Activated CD8-positive, alpha-beta T cell treated with anti-CD3 and anti-CD28 coated beads for 36 hours (primary cell): ENCODE data around the gene EIF4EBP2. TPM values are rescaled to one million over a fixed set of nuclear protein-coding genes. Genes with fewer than 3 reads are reported as not detected.

Experiments used
- ATAC-seq: fragments of 200-7000 bp; cut with Tn5 transposase; one replicate; pipeline ENCODE4 v1.10.0; 2021; ENCODE audit warnings: mild to moderate bottlenecking, moderate library complexity
- CTCF ChIA-PET: fragments of 350-600 bp; sonication (Branson Sonifier 250); formaldehyde crosslinking; loops from one replicate; lab custom pipeline; 2021; ENCODE audit warnings: antibody characterized with exemption; lab: Charles Lee
- POLR2A ChIA-PET: fragments of 350-600 bp; sonication (Branson Sonifier 250); formaldehyde crosslinking; loops from one replicate; lab custom pipeline; 2021; ENCODE audit warnings: antibody characterized with exemption; lab: Charles Lee
- DNase-seq: peaks from one replicate; pipeline ENCODE4 v3.0.0-alpha.2; 2020
- H3K27ac Mint-ChIP-seq: one replicate; pipeline ENCODE4 v1.8.0; 2021; ENCODE audit warnings: mild to moderate bottlenecking, mixed read lengths
- H3K27me3 Mint-ChIP-seq: one replicate; pipeline ENCODE4 v1.8.0; 2021; ENCODE audit warnings: mixed read lengths
- H3K36me3 Mint-ChIP-seq: one replicate; pipeline ENCODE4 v1.8.0; 2021; ENCODE audit warnings: low read depth, mixed read lengths
- H3K4me1 Mint-ChIP-seq: one replicate; pipeline ENCODE4 v1.8.0; 2021; ENCODE audit warnings: low read depth, mixed read lengths
- H3K4me3 Mint-ChIP-seq: one replicate; pipeline ENCODE4 v1.8.0; 2021; ENCODE audit warnings: mild to moderate bottlenecking, moderate library complexity, mixed read lengths
- H3K9me3 Mint-ChIP-seq: one replicate; pipeline ENCODE4 v1.8.0; 2021; ENCODE audit warnings: mixed read lengths
- CTCF ChIP-seq: fragments of 200-600 bp; IDR thresholded peaks from one replicate; pipeline ENCODE4 v1.8.0; 2022; ENCODE audit warnings: antibody characterized with exemption, mild to moderate bottlenecking
- intact Hi-C: fragments of 100-400 bp; cut with micrococcal nuclease; formaldehyde crosslinking; loops from one replicate; pipeline ENCODE4 v1.10.0; 2022
- total RNA-seq, 2 experiments: library from RNA; stranded (reverse); gene quantifications; one replicate each; pipeline ENCODE4 v1.2.3, GENCODE V29; 2021

The EIF4EBP2 gene
- total RNA-seq, 2 experiments from 2014 or later: 23.5 to 24.0 TPM

GRCh38 chr10:70432561-70433263 is 28.8 kb downstream of the EIF4EBP2 start:
- TF ChIP-seq CTCF: no peak
- Mint-ChIP-seq H3K4me1 (peaks cover 9% of the 10 kb centered on the region), H3K36me3 (peaks cover 2% of the 10 kb centered on the region), H3K27ac (no peak overlapping the region), H3K4me3 (no peak overlapping the region), H3K27me3 (no peaks in the 10 kb centered on the region), H3K9me3 (no peaks in the 10 kb centered on the region)
- POLR2A ChIA-PET: no interaction called here
- CTCF ChIA-PET: interaction anchor here (1.2 to 1.4 kb wide), 2 partner anchors 69 to 852 kb away, joined by 3 read pairs; no protein-coding TSS in a partner anchor
- DNase-seq: no peak
- no peak for ATAC-seq
- intact Hi-C loops: no loop called here

GRCh38 chr10:70433581-70434280 is 29.8 kb downstream of the EIF4EBP2 start:
- TF ChIP-seq CTCF: no peak
- no peaks in the 10 kb centered on the region for H3K36me3 Mint-ChIP-seq
- H3K27ac Mint-ChIP-seq: no peak overlapping the region
- ATAC-seq (no peak), DNase-seq (no peak)
- H3K4me3 Mint-ChIP-seq: no peak overlapping the region
- H3K27me3 Mint-ChIP-seq: no peaks in the 10 kb centered on the region
- intact Hi-C loops: no loop called here
- H3K4me1 Mint-ChIP-seq: peaks cover 9% of the 10 kb centered on the region
- ChIA-PET POLR2A (no interaction called here), CTCF (no interaction called here)
- H3K9me3 Mint-ChIP-seq: no peaks in the 10 kb centered on the region

- H3K4me1 Mint-ChIP-seq: peaks cover 9% of the 10 kb centered on the region
- no peak for DNase-seq
- H3K27me3 Mint-ChIP-seq: peaks cover 9% of the 10 kb centered on the region
- ChIA-PET POLR2A (no interaction called here), CTCF (interaction anchor here (1.2 kb wide), 1 partner anchor 10 kb away, joined by 3 read pairs; no protein-coding TSS in a partner anchor)
- no peaks in the 10 kb centered on the region for H3K9me3 Mint-ChIP-seq
- H3K27ac Mint-ChIP-seq: no peak overlapping the region
- no peak for ATAC-seq
- TF ChIP-seq CTCF: no peak
- H3K4me3 Mint-ChIP-seq: no peak overlapping the region
- no peaks in the 10 kb centered on the region for H3K36me3 Mint-ChIP-seq
- intact Hi-C loops: no loop called here
Observed at GRCh38 chr10:70435241-70436085, 31.5 kb downstream of the EIF4EBP2 start.

- peaks cover 10% of the 10 kb centered on the region for H3K4me1 Mint-ChIP-seq
- no peak overlapping the region for H3K4me3 Mint-ChIP-seq
- H3K27ac Mint-ChIP-seq: no peak overlapping the region
- ChIA-PET POLR2A (interaction anchor here (1.2 kb wide), 1 partner anchor 56 kb away, joined by 3 read pairs; no protein-coding TSS in a partner anchor), CTCF (no interaction called here)
- peaks cover 30% of the 10 kb centered on the region for H3K27me3 Mint-ChIP-seq
- TF ChIP-seq CTCF: no peak
- ATAC-seq (no peak), DNase-seq (no peak)
- intact Hi-C loops: no loop called here
- H3K9me3 Mint-ChIP-seq: no peaks in the 10 kb centered on the region
- H3K36me3 Mint-ChIP-seq: no peaks in the 10 kb centered on the region
Observed at GRCh38 chr10:70437721-70438120, 33.8 kb downstream of the EIF4EBP2 start.
